ENCODE data around the gene IRX2.

The IRX2 gene

DNA sequence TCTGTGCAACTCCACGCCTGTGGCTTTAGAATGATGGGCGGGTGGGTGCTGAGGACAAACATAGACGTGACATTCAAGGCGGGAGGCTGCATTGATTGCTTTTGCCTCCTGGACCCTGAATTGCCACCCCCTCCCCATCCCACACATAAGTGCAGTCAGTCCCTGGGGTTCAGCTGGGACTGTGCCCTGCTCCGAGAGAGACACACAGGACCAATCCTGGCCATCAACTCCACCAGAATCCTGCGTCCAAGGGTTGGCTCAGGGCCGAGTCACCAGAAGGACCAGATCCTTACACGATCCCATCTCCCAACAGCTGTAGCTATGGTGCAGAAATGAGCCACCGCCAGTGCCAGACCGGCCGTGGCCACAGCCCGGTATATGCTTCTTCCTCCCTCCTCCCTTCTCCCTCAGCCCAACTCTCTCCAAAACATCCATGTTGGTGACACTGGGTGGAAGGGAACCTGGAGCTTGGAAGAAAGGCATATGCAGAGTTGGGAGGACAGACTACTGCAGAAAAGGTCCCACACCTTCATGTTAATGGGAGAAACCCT, 27.4 kb downstream of the IRX2 start:
- DNase-seq (ENCODE audit: low read depth): no peak
- TF ChIP-seq, protein P1, sequence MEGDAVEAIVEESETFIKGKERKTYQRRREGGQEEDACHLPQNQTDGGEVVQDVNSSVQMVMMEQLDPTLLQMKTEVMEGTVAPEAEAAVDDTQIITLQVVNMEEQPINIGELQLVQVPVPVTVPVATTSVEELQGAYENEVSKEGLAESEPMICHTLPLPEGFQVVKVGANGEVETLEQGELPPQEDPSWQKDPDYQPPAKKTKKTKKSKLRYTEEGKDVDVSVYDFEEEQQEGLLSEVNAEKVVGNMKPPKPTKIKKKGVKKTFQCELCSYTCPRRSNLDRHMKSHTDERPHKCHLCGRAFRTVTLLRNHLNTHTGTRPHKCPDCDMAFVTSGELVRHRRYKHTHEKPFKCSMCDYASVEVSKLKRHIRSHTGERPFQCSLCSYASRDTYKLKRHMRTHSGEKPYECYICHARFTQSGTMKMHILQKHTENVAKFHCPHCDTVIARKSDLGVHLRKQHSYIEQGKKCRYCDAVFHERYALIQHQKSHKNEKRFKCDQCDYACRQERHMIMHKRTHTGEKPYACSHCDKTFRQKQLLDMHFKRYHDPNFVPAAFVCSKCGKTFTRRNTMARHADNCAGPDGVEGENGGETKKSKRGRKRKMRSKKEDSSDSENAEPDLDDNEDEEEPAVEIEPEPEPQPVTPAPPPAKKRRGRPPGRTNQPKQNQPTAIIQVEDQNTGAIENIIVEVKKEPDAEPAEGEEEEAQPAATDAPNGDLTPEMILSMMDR (conservative IDR thresholded peaks at IDR 0.05; ENCODE audit: low read depth, low read length): no peak
- no peak overlapping the region for H3K4me3 ChIP-seq (ENCODE audit: low read depth, low read length)

DNA sequence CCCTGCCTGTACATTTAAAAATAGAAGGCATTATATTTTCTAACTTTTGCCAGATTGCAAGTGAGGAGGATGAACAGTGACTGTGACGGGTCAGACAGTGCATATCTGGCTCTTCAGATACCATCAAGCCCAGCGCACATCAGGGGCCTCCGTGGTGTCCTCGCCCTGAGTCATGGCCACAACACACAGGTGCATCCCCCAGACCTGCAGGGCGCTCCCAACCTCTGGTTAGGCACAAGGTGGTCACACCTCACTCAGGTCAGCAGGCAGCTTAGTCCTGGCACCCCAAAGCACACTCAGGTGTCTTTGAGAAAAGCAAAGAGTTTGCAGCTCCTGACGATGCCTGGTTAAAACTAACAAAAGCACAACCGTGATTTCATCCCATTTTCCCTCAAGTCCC, 28.6 kb downstream of the IRX2 start:
- DNase-seq (ENCODE audit: low read depth): no peak
- no peak overlapping the region for H3K4me3 ChIP-seq (ENCODE audit: low read depth, low read length)
- TF ChIP-seq, protein P1 (conservative IDR thresholded peaks at IDR 0.05; ENCODE audit: low read depth, low read length): no peak

DNA sequence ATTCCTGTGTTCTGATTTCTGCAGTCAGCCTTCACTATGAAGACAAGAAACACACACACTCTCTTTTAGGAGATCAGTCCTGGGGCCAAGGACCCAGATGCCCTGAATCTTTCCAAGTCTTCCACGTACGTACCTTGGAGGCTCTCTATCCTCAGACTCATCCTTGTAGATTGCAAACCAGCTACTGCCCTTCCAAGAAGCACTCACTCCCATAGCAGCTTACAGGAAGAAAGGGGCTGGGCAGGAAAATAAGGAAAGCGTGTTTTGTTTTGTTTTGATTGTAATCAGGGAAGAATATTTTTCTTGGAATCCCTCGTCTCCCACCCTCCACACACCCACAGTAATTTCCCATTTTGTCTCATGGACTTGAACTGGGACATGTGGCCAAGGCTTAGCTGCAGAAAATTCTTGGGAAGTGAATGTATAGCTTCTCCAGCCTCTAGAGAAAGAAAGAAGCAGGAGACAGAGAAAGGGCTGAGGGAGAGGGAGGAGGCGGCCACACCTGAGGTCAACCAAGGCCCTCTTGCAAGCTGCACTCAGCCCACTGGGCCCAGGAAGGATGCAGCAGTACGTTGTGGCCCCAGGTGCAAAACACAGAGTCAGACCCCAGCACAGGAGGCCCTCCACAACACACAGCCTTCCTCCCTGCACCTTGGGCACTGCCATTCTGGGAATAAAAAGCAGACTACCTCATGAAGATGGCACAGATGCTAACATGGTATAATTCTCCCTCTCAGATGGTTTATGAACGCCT, 29.9 kb downstream of the IRX2 start:
- no peak overlapping the region for H3K4me3 ChIP-seq (ENCODE audit: low read depth, low read length)
- TF ChIP-seq, protein P1 (conservative IDR thresholded peaks at IDR 0.05; ENCODE audit: low read depth, low read length): no peak
- no peak for DNase-seq (ENCODE audit: low read depth)

DNA sequence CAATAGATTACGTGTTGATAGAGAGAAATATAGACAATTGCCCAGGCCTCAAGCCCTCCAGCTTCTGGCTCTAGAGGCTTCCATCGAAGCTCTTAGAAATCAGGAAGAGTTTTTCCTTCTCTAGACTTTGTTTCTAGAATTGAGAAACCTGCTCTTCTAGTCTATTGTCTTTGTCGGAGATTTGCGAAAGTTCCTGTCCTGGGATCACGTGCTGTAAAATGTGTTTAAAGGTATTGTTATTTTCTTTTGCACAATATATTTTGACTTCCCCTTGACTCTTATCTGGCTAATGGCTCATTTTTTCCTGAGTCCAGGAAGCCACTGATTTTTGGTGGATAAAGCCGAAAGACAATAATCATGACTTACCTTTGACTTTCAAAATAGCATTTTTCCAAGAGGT, 32.1 kb downstream of the IRX2 start:
- TF ChIP-seq, protein P1 (conservative IDR thresholded peaks at IDR 0.05; ENCODE audit: low read depth, low read length): no peak
- H3K4me3 ChIP-seq (ENCODE audit: low read depth, low read length): no peak overlapping the region
- DNase-seq (ENCODE audit: low read depth): no peak

DNA sequence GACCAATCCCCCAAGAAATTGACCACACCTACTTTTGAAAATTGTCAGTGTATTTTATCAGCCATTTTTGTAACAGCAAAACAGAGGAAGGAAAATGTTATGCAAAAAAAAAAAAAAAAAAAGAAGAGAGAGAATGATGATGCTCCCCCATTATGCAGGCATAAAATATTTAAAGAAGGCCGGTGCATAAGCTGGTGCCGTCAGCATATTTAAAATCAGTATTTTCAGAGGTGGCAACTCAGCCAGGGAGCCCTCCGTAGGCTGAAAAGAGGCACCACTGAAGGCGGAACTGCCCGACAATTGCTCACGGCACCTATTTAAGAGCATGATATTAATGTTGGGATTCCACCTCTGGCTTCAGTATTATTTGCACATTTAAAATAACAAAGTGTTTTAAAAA, 33.4 kb downstream of the IRX2 start:
- TF ChIP-seq, protein P1 (conservative IDR thresholded peaks at IDR 0.05; ENCODE audit: low read depth, low read length): no peak
- H3K4me3 ChIP-seq (ENCODE audit: low read depth, low read length): no peak overlapping the region
- no peak for DNase-seq (ENCODE audit: low read depth)

DNA sequence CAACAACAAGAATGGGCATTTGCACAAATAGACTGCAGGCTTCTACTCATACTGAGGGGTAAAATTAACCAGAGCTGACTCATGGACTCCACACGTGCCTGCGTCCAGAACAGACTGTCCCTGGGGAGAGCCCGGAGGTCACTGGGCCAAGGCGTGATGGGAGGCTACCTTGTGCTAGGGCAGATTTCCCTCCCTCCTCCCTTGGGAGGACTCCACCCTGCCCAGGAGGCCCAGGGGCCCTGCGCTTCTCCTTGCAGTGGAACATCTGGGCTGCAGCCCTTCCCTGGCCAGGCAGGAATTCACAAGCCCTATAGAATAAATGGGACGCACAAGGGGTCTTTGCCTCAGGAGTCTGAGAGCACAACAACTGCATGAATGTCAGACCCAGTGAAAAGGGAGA, 35.6 kb downstream of the IRX2 start:
- no peak for DNase-seq (ENCODE audit: low read depth)
- TF ChIP-seq, protein P1 (conservative IDR thresholded peaks at IDR 0.05; ENCODE audit: low read depth, low read length): no peak

DNA sequence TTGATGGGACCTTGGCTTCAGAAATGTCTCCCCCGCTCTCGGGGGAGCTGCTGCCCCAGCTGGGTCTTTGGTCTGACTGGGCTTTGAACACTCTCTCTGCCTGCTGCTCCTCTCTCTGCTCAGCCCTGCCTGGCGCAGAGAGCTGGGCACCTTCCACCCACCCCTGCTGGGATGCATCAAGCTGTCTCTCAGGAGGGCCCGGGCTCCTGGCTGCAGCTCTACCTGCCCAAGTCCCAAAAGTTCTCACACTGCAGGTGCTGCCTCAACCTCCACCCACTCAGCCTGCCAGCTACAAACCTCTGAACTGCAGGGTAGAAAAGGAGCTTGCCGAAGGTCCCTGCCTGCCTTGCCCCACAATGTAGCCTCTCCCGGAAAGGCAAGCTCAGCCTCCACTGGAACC, 36.7 kb downstream of the IRX2 start:
- no peak overlapping the region for H3K4me3 ChIP-seq (ENCODE audit: low read depth, low read length)
- TF ChIP-seq, protein P1 (conservative IDR thresholded peaks at IDR 0.05; ENCODE audit: low read depth, low read length): no peak
- no peak for DNase-seq (ENCODE audit: low read depth)

More for the DNA sequence above, 35.6 kb downstream of the IRX2 start:
- no peak overlapping the region for H3K4me3 ChIP-seq (ENCODE audit: low read depth, low read length)
